Stimulated activated CD4-positive, alpha-beta T cell treated with anti-CD3 and anti-CD28 coated beads, Interleukin-4, amount 100 ng/mL, for 1 hour (primary cell): ENCODE measurements around the gene NHSL2.

ENCODE experiments used
- DNase-seq: peaks from one replicate; pipeline ENCODE4 v3.0.0-alpha.2; 2020

Gene NHSL2

DNA sequence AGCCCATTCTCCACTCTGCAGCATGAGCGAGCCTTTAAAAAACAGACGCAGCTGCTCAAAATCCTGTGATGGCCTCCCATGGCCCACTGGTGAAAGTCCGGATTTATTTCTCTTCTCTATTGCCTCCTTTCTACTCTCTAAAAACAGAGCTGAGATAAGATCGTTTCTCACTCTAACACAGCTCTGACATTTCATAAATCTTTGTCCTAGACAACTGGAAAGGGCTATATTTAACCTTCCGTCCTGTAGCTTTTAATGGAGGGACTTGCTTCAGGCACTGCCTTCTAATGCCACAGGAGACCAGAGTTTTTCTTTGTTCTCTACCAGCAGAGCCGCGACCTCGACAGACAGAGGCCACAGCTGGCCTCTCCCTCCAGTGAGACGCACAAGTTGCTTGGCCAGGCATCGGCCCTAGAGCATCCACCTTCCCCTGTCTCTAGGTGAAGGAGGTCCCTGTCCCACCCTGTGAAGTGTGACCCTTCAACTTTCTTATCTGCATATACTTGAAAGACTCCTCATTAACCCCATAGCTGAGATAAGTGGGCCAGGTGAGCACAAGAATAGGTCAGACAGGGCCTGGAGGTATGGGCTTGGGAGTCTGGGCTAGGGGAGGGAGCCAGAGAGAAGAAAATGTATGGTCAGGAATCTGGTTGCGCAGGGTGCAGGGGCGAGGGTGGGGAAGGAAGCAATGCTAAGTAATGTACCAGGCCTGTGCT lies 171.1 kb downstream of the NHSL2 start:
- DNase-seq, result no peak

DNA sequence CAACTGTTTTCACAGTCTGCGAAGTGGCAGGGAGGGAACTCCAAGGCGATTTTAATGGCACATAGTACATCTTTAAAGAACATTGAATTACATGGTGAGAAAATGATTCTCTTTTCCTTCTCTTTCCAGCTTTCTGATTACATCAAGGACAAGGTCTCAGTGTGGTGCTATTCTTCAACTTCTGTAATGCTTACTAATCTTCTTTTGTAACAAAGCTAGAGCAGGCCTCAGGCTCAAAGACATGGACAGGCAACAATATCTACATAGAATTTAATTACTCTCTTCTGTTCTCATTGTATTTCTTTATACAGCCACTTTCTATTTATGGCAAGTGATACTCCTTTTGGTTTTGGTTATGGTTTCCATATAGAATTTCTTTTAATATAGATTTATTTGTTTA lies 172.6 kb downstream of the NHSL2 start:
- DNase-seq, result no peak

DNA sequence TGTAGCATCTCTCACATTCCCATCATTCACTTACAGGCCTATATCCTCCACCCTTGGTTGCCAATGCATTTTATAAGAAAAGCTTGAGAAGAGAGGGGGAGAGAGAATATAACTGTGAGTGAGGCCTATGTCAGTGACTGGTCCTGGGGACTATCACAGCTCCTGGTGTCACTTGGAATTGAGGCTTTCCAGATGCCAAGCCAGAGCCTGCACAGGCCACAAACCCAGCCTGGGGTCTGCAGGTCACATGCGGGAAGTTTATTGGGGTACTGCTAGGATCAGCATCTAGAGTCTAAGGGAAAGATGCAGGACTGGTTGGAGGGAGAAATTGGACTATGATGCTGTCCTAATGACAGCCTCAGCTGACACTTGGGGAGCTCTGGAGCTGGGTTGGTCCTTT lies 173.5 kb downstream of the NHSL2 start:
- no peak for DNase-seq

DNA sequence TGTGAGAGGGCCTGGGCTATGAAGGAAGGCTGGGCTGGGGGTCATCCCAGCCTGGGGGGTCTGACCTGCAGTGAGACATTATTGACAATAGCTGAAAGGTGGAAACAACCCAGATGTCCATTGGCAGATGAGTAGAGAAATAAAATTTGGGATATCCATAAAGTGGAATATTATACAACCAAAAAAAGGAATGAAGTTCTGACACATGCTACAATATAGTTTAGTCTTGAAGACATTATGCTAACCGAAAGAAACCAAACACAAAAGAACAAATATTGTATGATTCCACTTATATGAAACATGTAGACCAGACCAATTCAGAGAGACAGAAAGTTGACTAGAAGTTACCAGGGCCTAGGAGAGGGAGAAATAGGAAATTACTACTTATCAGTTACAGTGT lies 176.3 kb downstream of the NHSL2 start:
- no peak for DNase-seq

DNA sequence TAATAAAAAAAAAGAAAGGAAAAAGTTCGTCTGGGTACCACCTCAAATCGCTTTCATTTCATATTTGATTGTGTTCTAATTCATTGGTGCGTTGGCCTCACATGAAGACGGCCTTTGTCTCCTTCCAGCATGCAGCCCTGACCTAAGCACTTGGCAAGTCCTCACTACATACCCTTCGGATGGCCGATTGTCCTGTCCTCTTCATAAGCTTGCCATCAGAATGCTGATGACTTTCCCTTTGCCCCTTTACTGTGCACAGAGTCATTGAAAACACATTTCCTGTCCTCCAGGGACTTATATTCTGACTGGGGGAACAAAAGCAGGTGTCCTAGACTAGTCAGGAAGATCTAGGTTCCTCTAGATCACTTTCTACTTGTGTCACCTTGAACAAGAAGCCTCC lies 178.1 kb downstream of the NHSL2 start:
- DNase-seq, result no peak

DNA sequence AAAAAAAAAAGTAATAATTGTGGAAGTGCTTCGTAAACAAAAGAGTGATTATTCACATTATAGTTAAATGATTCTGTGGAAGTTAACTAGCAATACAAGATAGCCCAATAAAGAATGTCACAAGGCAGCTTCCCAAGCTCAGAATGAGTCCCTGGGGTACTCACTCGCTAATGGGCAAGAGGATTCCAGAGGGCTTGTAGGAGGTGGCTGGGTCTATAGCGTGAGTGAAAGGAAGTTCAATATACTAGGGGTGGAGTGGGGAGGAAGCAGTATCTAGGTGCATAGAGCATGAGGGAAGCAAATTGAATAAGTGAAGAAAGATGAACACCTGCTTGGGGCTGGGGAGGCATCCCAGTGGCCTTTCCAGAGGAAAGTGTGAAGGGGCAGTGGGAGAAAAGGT lies 178.6 kb downstream of the NHSL2 start:
- no peak for DNase-seq

DNA sequence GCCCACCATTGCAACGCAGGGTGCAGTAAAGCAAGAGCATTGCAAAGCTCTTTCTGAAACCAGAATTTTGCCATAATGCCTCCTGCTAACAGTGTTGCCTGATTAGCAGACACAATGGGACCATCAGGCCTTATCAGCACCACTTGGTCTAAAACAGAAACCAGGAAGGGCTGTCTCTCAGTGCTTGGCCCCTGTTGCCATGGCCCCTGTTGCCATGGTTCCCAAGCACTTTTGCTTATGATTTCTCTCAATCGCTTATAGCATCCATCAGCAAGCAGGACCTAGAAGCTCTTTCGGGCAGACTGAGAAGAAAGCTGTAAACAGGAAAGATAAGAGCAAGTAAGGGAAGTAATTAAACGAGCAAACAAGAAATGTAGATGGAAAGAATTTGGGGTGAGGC lies 184.2 kb downstream of the NHSL2 start:
- DNase-seq, result peak; percentile 39

DNA sequence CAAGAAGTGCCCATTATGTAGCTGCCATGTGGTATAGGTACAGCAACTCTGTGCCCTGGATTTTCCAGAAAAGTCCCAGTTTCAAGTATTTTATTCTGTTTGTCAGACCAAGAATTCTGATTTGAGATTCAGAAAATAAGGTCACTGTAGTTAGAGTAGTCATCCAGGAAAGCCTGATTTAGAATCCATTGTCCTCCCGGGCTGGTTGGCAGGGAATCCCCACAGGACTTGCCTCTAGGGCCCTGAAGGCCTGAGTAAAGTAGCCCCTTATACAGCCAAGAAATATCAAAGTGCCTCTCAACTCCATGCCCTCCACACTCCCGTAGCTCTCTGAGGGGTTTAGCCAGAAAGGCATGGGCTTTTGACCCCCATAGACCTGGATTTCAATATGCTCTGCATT lies 184.7 kb downstream of the NHSL2 start:
- DNase-seq, result no peak

DNA sequence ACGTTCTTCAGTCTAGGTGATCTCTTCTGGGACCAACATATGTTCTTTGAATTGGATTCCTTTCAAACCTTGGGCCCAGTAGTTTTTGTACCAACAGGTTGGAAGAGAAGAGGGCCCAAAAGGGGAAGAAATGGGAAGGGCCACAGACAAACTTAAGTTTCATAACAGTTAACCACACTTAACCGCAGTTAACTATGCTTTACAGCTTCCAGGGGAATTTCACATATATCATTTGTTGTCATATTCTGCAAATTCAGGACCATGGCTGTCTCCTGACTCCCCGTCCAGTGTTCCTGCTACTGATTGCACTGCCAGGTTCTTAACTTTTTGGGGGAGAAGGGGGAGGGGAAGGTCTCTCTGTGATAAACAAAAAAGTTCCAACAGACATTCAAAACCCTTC lies 186.5 kb downstream of the NHSL2 start:
- no peak for DNase-seq

DNA sequence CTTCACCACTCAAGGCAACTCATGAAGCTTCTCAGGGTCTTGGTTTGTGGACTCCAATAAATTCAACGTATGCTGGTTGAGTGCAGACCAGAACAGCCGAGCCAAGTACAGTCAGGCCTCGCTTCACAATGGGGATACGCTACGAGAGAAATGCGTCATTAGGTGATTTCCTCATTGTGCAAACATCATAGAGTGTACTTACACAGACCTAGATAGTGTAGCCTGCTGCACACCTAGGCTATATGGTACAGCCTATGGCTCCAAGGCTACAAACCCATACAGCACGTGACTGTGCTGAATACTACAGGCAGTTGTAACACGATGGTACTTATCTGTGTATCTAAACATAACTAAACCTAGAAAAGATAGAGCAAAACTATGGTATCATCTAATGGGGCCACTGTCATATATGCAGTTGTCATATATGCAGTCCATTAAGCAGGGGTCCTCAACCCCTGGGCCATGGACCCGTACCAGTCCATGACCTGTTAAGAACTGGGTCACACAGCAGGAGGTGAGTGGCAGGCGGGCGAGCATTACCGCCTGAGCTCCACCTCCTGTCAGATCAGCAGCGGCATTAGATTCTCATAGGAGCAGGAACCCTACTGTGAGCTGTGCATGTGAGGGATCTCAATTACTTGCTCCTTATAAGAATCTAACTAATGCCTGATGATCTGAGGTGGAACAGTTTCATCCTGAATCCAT lies 189.6 kb downstream of the NHSL2 start:
- DNase-seq, result no peak

DNA sequence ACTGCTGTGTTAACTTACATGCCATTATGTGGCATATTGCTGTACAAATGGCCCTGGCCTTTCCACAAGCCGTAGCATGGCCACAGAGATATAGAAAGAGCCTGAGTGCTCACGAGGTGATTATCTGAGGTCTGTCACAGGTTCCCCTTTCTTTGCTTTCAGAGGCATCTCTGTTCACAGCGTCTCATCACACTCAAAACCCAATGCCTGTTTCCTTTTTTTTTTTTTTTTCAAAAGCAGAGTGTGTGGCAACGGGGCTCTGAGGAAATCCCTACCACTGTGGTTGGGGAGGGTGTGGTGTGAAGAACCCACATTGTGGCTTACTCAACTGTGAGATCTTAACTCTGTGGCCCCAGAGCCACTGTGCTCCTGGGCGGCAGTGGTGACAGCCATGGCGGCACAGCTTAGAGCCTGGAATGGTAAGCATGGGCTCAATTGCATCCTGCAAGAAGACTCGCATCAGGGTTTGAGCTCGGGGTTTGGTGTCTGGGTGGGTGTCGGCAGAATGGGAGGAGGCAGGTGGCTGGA lies 190.2 kb downstream of the NHSL2 start:
- peak; percentile 26 for DNase-seq

DNA sequence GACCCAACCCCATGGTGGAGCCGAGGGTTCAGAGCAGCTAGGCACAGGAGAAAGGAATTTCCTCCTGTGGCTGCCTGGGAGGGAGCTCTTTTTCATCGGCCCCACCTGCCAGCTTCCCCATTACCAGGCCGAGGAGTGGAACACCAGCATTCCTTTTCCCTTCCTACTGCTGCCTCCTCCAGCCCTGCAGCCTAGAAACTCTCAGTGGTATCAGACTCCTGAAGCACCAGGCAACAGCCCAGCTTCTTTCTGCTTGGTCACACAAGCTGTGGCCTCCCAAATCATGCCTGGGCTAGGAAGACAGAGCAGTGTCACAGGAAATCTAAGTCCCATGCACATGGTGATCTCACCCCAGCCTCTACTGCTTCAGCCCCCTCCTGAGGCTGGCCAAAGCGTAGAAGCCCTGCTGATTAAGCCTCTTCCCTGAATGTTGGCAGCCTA lies 191.0 kb downstream of the NHSL2 start:
- DNase-seq, result no peak

DNA sequence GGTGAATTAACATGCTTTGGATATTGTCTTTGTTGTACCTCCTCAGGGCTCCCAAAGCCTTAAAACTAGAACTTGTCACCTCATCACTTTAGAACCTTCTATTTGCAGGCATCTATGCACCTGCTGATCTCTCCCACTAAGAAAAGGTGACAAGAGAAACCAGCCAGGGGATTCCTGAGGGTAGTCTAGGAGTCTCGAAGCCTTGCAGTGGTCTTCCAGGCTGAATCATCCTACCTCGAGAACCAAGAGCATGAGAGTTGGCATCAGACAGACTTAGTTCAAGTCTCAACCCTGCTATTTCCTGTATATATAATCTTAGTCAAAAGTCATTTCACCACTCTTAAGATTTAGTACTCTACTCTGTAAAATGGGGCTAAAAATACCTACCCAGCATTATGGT lies 191.5 kb downstream of the NHSL2 start:
- DNase-seq, result no peak

DNA sequence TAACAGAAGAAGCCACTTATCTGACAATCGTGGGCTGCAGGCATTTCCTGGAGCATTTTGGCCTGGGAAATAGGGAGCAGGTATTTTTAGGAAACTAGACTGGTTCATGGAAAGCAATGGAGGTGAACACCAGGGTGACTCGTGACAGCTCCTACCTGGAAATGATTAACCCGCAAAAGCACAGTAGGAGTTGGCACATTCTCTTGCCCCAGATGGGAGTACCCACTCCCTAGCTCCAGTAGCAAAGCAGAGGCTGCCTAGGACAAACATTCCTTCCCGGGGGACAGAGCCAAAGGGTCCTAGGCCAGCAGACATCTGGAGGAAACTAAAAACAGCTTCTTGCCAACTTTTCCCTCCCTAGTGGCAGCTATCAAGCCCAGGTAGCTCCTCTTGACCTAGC lies 192.1 kb downstream of the NHSL2 start:
- DNase-seq, result no peak

DNA sequence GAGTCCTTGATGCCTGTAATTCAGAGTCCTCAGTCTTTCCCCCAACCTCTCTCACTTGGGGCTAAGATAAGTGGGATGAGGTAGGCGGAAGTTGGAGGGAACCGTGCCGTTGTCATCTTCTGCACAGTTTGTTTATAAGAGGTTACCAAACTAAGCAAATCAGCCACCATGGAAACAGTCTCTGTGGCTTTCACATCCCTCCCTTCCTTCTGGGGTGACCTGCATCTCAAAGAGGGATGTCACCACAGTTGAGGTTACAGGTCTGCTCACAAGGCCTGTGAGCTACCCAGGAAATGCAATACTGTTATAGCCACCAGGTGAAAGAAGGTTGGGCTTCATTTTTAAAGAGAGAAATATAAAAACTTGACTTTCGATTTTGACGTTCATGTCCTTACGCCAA lies 194.8 kb downstream of the NHSL2 start:
- DNase-seq, result no peak

DNA sequence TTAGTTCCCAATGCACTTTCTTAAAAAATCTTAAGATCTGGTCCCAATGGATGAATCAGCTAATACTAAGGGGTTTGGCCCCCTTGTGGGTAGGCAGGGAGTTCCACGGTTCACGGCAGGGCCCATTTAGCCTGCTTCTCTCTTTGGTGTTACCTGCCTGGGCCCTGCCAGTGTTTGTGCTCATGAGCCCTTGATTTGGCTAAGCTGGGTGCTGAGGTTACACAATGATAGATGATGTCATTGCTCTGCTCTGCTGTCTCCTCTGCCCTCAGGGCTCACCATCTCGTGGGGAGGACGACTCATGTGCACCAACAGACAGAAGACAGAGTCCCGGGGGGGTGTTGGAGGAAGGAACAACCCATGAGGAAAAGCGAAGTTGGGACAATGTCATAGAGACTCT lies 196.7 kb downstream of the NHSL2 start:
- no peak for DNase-seq

DNA sequence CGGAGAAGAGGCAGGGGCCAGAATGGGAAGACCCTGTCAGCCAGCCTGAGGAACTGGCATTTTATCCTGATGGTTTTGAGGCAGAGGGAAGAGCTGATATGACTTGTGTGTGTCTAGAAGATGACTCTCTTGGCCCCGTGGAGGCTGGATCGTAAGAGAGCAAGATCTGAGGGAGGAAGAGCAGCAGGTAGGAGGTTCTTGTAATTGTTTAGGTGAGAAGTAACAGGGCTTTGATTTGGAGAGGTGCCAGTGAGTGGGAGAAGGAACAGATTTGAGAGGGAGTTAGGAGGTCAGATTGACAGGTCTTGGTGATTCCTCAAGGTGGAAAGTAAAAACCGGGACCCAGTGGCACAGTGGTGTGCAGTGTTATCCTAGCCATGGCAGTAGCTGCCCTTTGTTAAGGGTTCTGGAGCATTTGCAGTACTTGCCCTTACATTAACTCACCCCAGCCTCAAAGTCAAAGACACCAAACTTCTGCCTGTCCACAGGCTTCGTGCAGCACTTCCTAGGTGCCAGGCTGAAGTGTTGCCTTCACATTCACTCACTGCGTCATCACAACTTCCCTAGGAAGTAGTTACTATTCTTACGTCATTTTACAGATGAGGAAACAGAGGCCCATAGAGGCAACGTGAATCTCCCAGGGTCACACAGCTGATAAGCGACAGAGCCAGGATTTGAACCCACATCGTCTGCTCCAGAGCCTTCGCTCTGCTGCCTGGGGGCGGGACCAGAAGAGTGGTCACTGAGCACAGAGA lies 197.4 kb downstream of the NHSL2 start:
- no peak for DNase-seq

DNA sequence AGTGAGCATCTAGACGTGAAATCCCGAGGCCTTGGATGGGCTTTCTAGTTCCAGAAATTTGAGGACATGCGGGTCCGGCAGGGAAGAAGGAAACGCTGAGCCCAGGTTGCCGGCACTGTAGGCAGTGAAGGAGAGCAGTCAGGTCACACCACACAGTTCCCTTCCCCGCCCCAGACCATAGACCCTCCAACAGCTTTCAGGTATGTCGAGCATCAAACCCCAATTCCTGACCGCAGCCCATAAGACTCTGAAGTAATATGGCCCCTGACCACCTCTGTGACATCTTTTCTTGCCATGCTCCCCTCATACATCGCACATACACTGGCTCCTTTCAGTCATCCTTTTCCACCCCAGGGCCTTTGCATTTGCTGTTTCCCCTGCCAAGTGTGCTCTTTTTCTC lies 198.0 kb downstream of the NHSL2 start:
- no peak for DNase-seq

DNA sequence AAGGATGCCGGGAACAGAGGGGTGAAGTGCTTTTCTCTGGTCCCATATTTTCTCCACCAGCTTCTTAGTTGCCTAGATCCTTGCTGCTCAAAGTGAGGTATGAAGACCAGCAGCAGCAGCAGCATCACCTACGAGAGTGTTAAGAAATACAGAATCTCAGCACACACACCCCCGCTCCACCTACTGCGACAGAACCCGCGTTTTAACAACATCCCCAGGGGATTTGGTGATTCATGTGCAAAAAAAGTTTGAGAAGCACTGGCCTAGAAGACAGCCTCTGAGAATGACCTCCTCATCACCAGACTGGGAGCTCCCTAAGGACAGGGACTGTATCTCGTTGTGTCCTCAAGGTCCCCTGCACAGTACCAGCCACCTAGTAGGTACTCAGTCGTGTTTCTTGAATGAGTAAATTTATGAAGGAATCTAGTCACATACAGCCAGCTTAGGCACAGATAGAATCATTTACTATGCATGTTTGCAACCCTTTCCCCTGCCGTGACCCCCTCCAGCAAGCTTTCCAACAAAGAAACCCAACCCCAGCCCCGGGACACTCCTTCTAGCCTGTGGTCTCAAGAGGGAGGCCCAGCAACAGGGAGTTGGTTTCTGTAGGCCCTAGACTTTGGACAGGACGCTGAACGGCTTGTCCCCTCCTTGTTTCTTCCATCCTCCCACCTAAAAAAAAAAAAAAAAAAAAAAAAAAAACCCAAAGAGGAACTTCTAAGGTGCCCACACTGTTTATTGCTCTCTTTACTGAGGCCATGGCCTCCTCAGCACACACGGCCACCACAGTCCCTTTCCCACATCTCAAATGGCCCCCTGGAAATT lies 199.6 kb downstream of the NHSL2 start:
- DNase-seq, result no peak

DNA sequence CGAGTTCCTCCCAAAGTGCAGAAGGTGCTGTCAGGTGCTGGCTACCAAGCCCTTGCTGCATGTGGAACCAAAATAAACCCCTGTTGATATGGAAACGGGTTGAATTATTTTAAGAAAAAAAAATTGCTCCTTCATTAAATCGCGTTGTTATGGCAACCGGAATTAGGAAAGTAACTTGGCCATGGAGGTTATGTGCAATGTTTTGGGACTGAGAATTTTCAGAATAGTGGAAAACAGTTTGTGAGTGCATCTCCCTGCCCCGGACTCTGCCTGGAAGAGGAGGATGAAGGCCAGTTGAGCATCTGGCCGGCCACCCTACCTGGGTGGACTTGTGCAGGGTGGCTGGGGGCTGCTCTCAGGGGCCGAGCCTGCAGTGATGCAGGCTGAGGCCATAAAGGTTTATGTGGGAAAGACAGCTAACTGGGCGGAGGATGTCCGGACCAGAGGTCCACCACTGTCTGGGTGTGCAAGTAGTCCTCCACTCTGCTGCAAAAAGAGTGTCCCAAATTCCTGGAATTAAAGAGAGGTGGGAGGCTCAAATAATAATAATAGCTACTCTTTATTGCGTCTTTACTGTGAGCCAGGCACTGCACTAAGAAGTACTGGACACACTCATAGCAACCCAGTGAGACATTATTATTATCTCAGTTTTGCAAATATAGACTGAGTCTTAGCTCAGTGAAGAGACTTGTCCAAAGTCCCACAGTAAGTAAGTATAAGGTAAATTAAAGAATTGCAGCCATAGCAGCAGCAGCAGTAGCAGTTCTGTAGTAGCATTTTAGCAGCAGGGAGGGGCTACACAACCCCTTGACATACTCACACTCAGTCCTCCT lies 200.4 kb downstream of the NHSL2 start:
- DNase-seq, result no peak

DNA sequence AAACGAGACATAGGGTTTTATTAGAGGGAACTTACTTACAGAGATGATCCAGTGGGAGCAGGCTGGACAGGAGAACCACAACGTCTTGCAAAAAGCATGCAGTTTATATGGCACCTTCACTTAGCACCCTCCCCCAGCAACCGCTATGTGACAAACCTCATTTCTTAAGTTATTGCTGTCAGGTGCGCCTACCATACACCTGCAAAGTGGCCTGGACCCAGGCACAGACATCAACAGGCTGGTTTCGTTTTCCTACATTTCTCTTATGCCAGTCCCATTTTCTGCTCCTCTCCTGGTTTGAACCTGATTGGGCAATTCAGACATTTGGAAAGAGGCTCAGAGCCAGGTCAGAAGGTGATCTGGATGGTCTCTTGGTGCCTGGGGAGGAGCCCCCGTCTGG lies 202.8 kb downstream of the NHSL2 start:
- no peak for DNase-seq

DNA sequence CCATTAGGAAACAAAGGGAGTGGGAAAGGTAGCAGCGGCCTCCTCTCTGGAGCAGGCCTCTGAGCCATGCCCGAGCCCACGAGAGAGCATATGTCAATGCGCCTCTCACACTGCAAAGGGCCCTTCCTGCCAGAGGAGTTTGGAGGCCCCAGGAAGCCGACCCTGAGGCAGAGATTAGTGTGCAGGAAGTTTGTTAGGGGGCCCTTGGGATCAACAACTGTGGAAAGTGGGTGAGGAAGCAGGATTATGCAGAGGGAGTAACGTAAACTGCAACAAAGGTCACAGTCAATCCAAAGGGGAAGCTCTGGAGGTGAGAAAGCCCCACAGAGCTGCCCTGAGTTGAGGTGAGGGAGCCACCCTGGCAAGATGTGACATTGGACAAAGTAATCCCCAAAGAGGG lies 203.7 kb downstream of the NHSL2 start:
- no peak for DNase-seq
